Measurements from ENCODE around the gene TLX2.
"Not testable (repeated sequence)": the region's sequence is repeated elsewhere in the genome, so short reads cannot be mapped to it uniquely, and the experiment has no call there.

TLX2 gene

GRCh38 chr2:74514368-74515270, at the start of gene TLX2:
TLX2 (plus strand) TSS chr2:74514450; CDS start chr2:74514807, 357 bp downstream.
- no peak for TF ChIP-seq CTCF (IDR thresholded peaks at IDR 0.05; ENCODE audit: low read depth, low read length)
- no peak within 1 kb of the TSS for H3K4me3 ChIP-seq (ENCODE audit: low read depth, low read length)

GRCh38 chr2:74470742-74471141, 43.5 kb upstream of the TLX2 start:
- H3K4me3 ChIP-seq (ENCODE audit: low read depth, low read length) = not testable (repeated sequence)

- H3K4me3 ChIP-seq (ENCODE audit: low read depth, low read length) = peak overlapping the region; percentile 74
- no peak for TF ChIP-seq CTCF (IDR thresholded peaks at IDR 0.05; ENCODE audit: low read depth, low read length)
Measured at GRCh38 chr2:74471332-74472065, 42.8 kb upstream of the TLX2 start.

GRCh38 chr2:74472086-74472944, 41.9 kb upstream of the TLX2 start, which contains the start of gene MRPL53:
MRPL53 (minus strand) TSS chr2:74472680; CDS start chr2:74472660, 20 bp downstream.
- H3K4me3 ChIP-seq (ENCODE audit: low read depth, low read length) = peak within 1 kb of the TSS; percentile 74
- TF ChIP-seq CTCF (IDR thresholded peaks at IDR 0.05; ENCODE audit: low read depth, low read length) = no peak

GRCh38 chr2:74472945-74473258, 41.3 kb upstream of the TLX2 start:
- peak overlapping the region; percentile 74 for H3K4me3 ChIP-seq (ENCODE audit: low read depth, low read length)
- TF ChIP-seq CTCF (IDR thresholded peaks at IDR 0.05; ENCODE audit: low read depth, low read length) = no peak

GRCh38 chr2:74474481-74474880, 39.8 kb upstream of the TLX2 start:
- no peak overlapping the region for H3K4me3 ChIP-seq (ENCODE audit: low read depth, low read length)
- TF ChIP-seq CTCF (IDR thresholded peaks at IDR 0.05; ENCODE audit: low read depth, low read length) = no peak

- H3K4me3 ChIP-seq (ENCODE audit: low read depth, low read length) = no peak overlapping the region
- 0 out of 2 replicates have a peak, but pooled peaks have one; percentile 32 for TF ChIP-seq CTCF (IDR thresholded peaks at IDR 0.05; ENCODE audit: low read depth, low read length)
Measured at GRCh38 chr2:74474899-74475298, 39.4 kb upstream of the TLX2 start.
